NOMO-1 treated with dmso at 0.1 percent for 144 hours (cell line): ENCODE results near the gene STN1.

Experiments used
- DNase-seq: peaks from one replicate; lab custom pipeline; 2025; ENCODE audit not compliant: unreplicated experiment; lab: John Stamatoyannopoulos, UW

The STN1 gene

GRCh38 chr10:103918053-103918846 lies at the start of gene STN1:
Gene STN1, minus strand, starts transcription at chr10:103918184. Its CDS starts 590 bp downstream, at chr10:103917594.
- DNase-seq = peak; percentile 98

DNA sequence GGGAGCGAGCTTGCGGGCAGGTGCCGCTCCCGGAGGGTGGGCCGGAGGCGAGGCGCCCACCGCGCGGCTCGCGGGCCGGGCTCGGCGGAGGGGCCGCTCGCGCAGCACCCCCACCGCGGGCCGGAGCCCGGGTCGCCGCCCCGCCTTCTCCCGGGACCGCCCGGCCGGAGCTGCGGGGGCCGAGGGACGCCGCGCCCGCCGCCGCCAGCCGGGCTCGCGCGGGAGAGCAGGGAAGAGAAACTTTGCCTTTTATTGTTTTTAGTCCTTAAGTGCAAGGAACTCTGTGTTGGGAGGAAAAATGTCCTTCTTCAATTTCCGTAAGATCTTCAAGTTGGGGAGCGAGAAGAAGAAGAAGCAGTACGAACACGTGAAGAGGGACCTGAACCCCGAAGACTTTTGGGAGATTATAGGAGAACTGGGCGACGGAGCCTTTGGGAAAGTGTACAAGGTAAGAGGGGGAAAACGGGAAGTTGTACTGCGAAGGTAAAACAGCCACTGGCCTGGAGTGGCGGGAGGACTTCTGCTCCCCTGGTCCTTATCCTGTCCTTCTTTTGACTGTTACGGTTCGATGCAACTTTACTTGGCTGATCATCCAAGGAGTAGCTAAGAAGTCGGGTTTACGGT lies 49.6 kb upstream of the STN1 start:
- DNase-seq = no peak

- DNase-seq = peak; percentile 53
Observed at GRCh38 chr10:103966671-103967447, 48.9 kb upstream of the STN1 start, which contains the start of gene SLK. Gene SLK, plus strand, starts transcription at chr10:103967140. Its CDS starts 606 bp downstream, at chr10:103967746.

GRCh38 chr10:103960103-103960502 lies 42.1 kb upstream of the STN1 start:
- DNase-seq = no peak

DNA sequence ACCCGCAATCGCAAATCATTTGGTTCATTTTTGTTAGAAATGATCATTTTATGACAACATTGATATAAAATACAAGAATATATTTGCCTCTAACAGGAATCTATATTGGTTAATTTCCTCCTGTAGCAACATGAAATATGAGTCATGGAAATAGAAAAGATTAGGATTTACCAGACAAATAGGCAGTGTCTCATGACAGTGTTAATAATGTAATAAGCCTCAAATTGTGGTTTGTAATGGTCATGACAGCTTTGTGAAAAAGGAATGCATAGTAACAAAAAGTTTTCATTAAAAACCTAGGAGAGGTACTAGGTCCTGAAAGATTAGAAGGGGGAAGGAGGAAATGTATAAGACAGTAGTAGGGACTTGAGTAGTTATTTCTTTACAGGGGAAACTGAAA lies 41.0 kb upstream of the STN1 start:
- DNase-seq = no peak

DNA sequence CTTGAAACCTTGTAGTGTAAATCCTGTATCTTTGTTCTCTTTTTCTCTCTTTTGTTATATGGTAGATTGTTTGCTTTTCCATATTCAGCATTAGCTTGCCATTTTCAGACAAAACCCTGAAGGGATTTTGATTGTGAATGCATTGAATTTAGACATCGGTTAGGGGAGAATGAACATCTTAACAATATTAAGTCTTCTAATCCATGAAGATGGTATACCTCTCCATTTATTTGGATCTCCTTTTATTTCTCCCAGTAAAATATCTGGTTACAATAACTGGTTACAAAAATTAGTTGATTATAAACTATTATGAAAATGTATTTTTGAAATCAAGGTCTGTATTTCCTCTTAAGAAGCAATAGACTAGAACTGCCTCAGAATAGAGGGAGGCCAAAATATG lies 36.6 kb upstream of the STN1 start:
- no peak for DNase-seq

GRCh38 chr10:103951942-103952341 lies 34.0 kb upstream of the STN1 start:
- DNase-seq = no peak

GRCh38 chr10:103951183-103951582 lies 33.2 kb upstream of the STN1 start:
- no peak for DNase-seq

GRCh38 chr10:103949728-103950127 lies 31.7 kb upstream of the STN1 start:
- no peak for DNase-seq

DNA sequence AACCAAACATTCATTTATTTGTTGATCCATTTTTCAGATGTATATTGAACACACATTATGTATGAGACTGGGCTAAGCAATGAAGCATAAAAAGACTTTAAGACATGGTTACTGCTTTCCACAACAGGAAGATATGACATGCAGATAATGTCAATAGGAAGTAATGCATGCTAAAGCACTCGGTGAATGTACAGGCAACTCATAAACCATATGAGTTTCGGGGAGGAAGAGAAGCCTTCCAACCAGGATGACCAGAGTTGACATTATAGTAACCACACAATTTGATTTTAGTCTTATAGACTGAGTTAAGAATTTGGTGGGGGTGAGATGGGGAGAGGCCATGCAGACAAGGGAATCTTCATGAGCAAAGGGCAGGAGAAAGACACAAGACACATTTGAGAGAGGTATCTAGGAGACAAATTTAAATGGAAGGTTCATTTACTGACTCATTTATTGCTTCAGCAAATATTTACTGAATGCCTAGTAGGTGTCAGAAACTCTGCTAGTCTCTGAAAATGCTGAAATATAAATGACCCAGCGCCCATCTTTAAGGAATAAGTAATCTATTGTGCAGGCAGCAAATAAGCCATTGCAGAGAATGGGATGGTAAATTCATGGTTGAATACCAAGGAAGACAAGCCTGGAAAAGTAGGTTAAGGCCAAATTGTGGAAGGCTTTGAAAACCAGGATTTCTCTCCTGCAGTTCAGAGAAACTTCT lies 30.0 kb upstream of the STN1 start:
- no peak for DNase-seq

DNA sequence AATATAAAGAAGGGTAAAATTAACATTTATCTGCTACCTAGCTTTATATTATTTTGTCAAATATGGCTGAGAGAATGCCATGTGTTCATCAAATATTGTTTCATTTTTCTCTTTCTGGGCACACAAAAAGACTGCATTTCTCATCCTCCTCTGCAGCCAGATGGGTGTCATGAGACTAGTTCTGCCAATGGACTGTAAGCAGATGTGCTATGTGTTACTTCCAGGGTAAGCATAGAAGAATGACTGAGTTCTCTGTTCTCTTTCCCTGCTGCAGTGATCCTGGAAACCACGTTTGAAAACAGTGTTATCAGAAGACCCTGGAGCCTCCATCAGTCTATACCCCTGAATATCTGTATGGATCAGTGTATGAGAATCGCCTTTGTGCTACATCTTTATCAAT lies 24.9 kb upstream of the STN1 start:
- DNase-seq = no peak

- DNase-seq = no peak
Observed at GRCh38 chr10:103941801-103942200, 23.8 kb upstream of the STN1 start.

DNA sequence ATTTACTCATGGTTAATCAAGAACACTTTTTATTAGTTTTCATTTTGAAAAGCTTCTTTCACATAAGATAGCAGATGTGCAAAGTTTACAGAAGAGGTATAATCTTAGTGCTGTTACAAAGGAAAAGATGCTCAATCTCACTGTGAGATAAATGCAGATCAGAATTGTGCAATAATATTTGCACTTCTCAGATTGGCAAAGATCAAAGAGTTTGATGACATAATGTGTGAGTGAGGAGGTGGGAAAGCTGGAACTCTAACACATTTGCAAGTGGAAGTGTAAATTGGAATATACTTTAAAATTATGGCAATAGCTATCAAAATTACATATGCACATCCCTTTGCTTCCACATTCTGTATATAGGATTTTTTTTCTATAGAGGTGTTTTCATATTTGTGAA lies 21.5 kb upstream of the STN1 start:
- no peak for DNase-seq

DNA sequence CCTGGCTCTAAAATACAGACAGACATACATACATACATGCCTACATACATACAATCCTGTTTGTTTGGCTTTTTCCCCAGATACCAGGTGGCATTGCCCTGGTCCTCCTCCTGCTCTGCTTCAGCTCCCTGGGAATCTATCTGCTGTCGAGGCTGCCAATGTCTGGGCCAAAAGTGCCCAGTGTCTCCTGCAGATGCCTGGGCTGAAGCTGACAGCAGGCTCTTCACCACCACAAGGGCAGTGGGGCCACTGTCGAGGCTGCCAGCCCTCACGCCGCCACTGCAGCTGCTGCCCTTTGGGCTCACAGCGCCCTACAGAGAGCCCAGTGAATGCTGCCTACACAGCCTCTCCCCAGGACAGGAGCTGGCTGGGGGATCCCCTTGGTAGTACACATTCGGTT lies 18.0 kb upstream of the STN1 start:
- DNase-seq = no peak

- no peak for DNase-seq
Observed at GRCh38 chr10:103934308-103934707, 16.3 kb upstream of the STN1 start.

GRCh38 chr10:103933557-103934121 lies 15.7 kb upstream of the STN1 start:
- DNase-seq = no peak

GRCh38 chr10:103932971-103933370 lies 15.0 kb upstream of the STN1 start:
- no peak for DNase-seq

DNA sequence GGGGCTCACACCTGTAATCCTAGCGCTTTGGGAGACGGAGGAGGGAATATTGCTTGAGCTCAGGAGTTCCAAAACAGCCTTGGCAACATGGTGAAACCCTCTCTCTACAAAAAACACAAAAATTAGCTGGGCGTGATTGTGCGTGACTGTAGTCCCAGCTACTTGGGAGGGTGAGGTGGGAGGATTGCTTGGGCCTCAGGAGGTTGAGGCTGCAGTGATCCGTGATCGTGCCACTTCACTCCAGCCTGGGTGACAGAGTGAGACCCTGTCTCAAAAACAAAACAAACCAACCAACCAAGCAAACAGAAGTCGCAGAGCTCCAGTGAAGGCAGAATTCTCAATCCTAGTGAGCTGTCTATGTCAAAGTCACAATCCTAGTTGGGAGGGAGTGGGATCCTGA lies 14.3 kb upstream of the STN1 start:
- no peak for DNase-seq

DNA sequence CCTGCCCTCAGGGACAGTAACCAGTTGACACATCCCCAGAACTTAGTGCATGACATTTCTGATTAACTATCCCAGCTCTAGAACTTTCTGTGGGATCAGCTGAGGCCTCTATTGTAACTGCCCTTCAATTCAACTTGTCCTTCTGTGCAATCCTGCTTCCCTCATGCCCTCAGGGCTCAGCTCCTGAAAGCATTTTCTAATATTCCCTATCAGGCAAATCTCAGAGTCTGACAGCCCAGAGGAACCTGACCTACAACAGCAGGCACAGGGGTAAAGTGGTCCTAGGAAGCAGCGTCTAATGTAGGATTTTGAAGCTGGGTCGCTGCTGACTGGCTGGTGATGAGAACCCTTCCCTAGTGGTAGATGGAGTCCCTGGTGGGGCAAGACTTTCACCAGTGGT lies 13.6 kb upstream of the STN1 start:
- DNase-seq = no peak

- no peak for DNase-seq
Observed at GRCh38 chr10:103930881-103931280, 12.9 kb upstream of the STN1 start.

- no peak for DNase-seq
Observed at GRCh38 chr10:103930449-103930848, 12.5 kb upstream of the STN1 start.
